Smooth muscle cell of the pulmonary artery (primary cell): ENCODE measurements around the gene EPHA7. TPM values are rescaled to one million over a fixed set of nuclear protein-coding genes. Genes with fewer than 3 reads are reported as not detected.

Source experiments
- total RNA-seq: library from RNA; depleted of rRNA; stranded (reverse); fragments of >200 nt; gene quantifications from 2 replicates; pipeline ENCODE4 v1.2.3, GENCODE V29; 2014

EPHA7 gene
- 0.07 and 0.26 TPM in 2 replicates for total RNA-seq

DNA sequence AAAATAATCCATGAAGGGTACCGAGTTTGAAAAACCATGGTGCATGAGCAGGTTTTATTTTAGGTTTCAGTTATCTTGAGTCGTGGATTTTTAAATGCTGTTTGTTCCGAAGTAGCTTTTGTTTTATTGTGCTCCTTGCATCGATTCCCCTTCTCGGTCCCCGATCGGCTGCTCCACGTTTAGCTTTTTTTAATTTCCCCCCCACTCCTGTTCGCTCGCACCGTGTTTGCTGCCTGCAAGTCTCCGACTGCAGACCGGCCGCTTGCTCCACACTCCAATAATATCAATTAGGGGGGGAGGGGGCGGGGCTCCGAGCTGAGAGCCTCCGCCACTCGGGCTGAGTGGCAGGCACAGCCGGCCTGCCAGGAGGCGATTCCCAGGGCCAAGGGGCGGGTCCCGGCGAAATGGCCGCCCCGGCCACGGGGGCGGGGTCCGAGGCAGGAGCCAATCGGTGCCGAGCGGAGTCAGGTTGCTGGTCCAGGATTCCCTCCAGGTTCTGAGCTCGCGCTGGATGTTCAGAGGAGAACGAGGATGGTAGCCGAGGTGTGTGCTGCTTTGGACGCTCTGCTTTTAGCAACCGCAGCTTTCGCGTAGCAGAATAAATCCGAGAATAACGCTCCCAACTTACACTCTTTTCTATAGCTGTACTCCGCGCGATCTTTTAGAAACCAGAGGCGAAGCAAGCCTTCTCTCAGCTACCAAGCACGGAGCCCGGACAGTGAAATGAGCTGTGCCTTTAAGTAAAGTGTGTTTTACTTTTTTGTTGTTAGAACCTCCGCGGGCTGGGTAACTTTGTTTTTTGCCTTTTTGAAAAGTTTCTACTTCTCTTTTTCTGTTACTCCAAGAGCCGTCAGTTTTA is at the start of gene EPHA7:
Gene EPHA7, minus strand, starts transcription at position 256 of the 859 bp plus-strand sequence. Its CDS starts 218 bp downstream, at position 38.

